HG02763 (cell line): ENCODE measurements around the gene ST3GAL3.
"Not testable (repeated sequence)": the region's sequence is repeated elsewhere in the genome, so short reads cannot be mapped to it uniquely, and the experiment has no call there.

ENCODE experiments used
- ATAC-seq: cut with Tn5 transposase; IDR thresholded peaks from one replicate; pipeline ENCODE4 v1.9.1; 2021; ENCODE audit warnings: mild to moderate bottlenecking, moderate library complexity; ENCODE audit not compliant: unreplicated experiment

The ST3GAL3 gene

DNA sequence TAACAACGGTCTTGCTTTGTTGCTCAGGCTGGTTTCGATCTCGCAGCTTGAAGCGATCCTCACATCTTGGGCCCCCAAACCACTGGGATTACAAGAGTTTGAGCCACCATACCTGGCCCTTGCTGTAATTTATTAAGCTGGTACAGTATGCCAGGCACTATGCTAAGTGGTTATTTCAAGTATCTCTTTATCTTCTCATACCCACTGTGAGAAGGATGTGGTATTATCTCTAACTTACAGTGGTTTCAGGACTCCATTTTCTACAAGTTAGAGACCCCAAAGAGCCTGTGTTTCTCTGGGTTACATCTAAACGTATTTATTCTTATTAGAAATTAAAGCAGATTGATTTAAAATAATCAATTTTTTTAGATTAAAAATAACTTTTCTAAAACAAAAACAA, 8.1 kb upstream of the ST3GAL3 start:
- ATAC-seq, result no peak

DNA sequence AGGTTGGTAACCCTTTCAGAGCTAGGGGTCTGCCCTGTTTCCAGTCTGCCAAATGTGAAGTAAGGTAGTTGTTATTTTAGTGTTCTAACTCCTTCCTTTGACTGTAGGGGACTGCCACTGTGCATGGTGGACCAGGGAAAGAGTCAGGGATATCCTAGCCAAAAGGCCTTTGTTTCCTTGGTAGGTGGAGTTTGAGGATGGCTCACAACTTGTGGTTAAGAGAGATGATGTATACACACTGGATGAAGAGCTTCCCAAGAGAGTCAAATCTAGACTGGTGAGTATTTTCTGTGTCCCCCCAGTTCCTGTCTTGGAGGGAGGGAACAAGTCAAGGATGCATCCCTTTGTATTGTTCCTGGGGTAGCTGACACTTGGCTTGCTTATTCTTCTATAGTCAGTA, 3.5 kb upstream of the ST3GAL3 start:
- ATAC-seq, result no peak

DNA sequence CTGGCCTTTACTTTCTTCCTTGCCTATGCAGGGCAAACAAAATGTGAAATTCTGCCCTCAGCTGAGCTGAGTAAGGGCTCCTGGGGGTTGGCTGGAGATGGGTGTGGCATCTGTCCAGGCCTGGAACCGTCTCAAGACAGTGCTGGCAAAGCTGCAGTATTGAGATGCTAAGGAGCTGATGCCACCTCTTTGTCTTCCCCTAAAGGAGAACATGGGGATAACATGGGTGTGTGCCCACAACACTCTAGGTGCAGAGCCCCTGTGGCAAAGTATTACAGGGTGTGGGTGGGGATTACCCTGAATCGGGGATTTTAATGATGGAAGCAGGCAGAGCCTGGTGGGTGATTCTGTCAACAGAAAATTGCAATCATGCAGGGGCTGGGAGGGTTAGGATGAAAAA, 2.5 kb upstream of the ST3GAL3 start:
- no peak for ATAC-seq

DNA sequence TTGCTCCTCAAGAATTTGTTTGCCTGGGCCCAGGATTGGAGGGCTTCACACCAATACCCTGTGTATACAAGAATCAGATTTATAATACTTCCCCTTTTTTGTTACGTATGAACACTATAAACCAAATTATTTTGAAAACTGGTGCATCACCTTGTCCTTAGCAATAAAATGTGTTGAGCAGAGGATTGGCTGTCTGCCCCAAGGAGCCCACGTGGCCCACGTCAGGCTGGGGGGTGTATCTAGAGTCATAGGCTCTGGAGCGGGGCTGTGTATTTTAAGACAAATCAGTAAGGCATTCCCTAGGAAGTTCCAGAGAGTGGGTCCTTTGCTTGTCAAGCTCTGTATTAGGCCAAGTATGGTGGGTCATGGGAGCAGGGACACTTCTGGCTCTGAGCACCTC, 2.0 kb upstream of the ST3GAL3 start:
- ATAC-seq, result no peak

DNA sequence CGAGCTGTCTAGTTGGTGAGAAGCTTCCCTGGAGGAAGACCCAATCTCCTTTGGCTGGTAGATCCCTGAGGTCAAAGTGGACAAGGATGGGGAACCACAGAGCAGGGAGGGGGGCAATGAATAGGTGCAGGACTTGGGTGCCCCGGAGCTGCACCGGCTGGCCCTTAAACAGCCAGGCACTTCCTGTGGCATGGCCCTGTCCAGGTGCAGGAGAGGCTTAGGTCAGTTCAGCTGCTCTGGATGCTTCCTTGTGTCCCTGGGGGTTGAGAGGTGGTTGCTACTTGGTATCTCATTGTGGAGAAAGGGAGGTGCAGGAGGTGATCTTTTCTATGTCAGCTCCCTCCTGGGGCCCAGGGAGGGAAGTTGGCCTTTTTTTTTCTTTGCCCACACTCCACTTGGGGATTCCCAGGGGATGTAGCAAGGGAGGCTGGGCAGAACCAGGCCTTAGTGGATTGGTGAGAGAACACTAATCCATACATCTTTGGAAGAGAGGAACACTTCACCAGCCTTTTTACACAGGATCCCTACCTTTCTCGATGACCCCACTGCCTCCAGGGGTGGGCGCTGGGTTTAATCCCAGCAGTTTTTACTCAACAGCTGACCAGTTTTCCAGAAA, 1.2 kb upstream of the ST3GAL3 start:
- ATAC-seq, result no peak

DNA sequence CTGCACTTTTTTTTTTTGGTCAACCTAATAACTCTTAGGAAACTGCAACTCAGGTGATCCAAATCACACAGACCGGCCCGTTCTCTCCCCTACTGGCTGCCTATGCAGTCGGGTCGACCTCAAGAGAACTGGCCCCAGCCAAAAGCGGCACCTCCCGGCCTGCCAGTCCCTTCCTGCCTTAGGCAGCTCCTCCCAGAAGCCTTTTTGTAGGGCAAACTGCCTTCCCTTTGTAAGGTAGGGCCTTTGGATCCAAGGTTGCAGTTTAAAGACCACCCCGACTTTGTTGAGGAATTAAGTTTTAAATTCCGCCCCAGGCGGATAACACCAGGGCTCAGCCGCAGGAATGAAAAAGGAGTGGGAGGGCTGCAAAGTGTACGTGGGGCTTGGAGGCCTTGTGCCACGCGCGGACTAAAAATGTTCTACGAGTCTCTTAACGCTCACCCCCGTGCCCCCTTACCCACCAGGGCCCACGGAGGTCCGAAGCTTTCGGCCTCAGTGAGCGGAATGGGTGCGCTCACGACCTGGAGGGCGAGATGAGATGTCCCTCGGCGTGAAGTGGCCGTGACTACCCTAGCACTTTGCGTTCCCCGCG, 642 bp upstream of the ST3GAL3 start:
- ATAC-seq, result no peak

DNA sequence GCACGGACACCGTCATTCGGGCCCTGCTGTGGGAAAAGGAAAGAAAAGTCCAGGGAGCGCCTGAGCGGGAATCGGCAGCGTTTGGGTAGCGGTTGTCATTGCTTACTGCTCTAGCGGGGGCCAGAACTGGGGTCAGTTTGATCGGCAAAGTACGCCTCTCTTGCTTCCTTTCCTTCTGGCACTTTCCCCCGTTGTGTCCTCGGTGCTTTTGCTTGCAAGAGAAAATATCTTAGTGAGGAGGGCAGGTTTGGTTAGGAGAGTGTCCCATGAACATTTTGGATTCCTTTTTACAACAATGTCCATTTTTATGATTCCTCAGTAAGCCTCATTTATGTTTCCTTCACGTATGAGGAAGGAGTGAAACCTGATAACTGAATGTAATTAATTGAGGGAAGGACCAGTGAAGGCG, 670 bp downstream of the ST3GAL3 start:
- ATAC-seq, result no peak

DNA sequence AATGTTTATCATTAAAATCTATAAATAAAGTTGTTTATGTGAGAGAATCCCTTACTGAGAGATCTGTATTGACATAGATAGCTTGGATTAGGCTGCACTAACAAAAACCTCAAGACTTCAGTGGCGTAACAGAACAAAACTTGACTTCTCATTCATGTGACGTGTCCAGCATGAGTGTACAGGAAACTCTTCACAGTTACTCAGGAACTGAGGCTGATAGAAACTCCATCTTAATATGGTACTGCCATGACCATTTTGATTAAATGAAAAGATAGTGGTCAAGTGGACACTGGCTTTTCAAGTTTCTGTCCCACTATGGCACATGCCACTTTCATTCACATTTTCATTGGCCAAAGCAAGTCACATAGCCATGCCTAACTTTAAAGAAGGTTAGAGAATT, 3.7 kb downstream of the ST3GAL3 start:
- ATAC-seq, result no peak

DNA sequence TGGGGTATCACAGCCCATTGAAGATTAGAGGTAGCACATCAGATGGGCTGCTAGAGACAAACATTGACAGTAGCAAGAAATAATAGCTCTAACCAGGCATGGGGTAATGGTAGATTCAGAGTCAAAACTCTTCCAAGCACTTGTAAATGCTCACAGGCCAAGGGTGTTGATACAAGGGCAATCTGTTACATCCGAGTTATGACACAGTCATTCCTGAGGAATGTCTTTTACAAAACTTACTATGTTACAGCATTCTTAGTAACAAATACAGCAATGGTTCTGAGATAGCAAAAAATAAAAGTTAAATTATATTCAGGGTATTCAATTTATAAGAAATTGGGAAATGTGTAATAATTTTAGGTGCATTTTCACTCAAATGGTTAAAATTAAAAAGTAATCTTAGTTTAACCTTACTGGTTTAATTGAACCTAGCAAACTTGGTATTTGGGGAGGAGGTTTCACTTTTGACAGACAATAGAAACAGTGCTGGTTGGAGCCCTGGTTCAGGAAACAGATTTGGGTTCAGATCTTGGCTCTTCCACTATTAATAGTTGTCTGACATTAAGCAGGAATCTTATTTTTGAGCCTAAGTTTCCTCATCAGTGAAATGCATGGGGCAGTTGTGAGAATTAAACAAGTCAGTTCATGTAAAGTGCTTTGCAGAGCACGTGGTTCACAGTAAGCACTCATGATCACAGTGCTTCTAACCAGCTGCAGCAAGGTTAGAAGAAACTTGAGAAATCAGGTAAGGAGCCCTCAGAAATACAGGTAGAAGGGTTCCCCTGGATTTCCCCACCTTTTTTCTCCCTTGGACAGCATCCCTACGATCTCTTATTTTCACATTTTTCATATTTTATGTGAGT, 4.4 kb downstream of the ST3GAL3 start:
- ATAC-seq, result no peak

DNA sequence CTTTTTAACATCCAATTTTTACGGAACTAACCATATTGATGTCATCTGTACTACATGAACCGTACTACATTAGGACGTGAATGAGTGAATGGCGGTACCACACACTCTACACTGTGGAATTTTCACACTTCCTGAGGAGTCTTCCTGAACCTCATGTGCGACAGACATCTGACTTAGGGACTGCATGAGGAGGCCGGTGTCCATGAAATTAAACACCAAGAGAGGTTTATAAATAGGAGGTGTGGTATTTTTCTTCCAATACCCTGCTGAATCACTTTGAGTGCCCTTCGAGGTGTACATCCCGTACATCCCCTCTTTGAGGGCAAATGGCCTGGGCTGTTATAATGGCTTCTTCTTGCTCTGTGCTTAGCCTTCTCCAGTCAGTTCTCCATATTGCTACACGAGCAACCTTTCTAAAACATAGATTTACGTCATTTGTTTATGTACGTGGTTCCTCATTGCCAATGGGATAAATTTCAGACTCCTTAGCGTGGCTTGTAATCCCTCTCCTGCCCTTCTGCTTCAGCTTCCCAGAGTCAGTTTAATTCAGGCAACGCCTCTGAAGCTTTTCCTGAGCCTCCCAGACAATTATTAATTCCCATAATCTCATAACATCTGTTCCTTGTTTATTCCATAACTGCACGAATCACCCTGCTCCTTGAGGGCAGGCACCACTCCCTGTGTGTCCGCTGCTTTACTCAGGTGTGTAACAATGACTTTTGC, 9.4 kb downstream of the ST3GAL3 start:
- no peak for ATAC-seq

DNA sequence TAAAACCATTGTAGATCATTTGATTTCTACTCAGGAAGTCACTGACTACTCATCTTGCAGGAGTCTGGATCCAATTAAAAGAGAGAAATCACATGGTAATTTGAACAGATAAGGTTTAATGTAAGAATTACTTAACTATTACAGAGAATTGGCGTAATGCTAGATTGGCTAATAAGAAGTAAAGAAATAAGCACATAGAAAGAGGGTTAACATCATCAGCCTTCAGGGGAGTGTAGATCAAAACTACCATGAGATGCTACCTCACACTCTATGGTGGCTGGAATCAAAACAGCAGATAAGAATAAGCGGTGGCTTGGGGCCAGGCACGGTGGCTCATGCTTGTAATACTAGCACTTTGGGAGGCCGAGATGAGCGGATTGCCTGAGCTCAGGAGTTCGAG, 11.7 kb downstream of the ST3GAL3 start:
- ATAC-seq, result no peak

DNA sequence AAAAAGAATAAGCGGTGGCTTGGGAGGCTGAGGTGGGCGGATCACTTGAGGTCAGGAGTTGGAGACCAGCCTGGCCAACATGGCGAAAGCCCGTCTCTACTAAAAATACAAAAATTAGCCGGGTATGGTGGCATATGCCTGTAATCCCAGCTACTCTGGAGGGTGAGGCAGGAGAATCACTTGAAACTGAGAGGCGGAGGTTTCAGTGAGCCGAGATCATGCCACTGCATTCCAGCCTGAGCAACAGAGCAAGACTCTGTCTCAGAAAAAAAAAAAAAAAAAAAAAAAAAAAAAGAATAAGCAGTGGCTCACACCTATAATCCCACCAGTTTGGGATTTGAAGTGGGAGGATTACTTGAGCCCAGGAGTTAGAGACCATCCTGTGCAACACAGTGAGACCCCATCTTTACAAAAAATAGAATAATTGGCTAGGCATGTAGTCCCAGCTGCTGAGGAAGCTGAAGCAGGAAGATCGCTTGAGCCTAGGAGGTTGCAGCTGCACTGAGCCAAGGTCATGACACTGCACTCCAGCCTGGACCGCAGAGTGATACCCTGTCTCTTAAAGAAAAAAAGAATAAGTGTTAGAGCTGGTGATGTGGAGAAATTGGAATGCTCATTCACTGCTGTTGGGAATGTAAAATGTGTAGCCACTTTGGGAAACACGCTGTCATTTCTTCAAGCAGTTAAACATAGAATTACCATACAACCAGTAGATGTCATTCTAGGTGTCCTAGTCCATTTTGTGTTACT, 12.5 kb downstream of the ST3GAL3 start:
- not testable (repeated sequence) for ATAC-seq

DNA sequence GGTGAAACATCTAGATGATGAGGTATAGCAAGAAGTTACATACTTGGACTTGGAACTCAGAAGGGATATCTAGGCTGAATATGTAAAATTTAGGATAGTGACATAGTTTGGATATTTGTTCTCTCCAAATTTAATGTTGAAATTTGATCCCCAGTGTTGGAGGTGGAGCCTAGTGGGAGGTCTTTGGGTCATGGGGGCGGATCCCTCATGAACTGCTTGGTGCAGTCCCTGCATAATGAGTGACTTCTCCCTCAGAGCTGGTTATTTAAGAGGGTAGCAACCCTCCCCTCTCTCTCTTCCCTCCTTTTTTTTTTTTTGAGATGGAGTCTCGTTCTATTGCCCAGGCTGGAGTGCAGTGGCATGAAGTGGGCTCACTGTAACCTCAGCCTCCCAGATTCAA, 15.5 kb downstream of the ST3GAL3 start:
- no peak for ATAC-seq

DNA sequence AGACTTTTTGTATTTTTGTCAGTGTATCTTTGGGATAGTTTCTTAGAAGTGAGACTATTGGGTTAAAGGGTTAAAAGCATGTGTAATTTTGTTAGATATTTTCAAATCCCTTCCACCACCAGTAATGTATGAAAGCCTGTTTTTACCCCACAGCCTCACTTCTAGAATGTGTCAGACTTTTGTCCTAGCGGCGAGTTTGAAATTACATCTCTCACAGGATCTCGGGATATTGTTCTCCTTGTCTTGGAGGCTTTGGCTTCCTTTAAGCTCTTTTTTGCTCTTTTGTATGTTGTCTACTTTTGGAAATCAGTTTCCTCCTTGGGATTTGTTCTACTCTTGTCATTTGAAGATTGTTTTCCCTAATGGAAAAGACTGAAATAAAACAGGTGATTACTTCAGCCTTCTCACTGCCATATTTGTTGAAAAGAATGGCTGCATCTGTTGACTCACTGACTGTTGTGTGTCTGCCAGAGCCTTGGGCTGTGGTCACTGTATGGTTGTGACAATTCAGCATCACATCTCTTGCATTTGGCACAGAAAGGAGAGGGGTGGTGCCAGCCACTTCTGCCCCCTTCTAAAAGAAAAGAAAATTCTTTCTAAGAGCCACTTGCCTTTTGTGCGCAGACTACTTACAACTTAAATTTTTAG, 22.6 kb downstream of the ST3GAL3 start:
- ATAC-seq, result no peak

DNA sequence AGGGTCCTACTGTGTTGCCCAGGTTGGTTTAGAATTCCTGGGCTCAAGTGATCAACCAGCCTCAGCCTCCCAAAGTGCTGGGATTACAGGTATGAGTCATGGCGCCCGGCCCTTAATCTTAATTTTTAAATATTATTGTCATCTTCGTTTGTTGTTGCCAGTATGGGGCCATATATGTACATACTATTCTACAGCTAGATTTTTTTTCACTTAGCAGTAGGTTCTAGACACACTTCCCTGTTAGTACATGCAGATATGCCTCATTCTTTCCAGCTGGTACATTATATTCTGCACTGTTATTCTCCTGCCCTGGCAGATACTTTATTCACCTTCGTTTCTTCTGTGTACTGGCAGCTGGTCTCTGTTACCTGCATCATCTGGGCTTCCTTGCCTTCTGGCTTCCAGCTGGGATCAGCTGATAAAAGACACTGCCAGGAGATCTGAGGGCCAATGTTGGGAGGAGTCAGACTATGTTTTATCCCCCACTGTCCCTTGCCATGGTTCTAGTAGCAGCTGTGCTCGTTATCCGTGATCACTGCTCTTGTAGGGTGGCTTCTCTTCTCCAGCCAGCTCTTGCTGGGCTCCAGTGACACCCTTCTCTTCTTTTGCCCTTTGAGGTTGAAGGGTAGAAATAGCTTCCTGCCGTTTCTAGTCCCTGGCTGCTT, 24.7 kb downstream of the ST3GAL3 start:
- ATAC-seq, result no peak

DNA sequence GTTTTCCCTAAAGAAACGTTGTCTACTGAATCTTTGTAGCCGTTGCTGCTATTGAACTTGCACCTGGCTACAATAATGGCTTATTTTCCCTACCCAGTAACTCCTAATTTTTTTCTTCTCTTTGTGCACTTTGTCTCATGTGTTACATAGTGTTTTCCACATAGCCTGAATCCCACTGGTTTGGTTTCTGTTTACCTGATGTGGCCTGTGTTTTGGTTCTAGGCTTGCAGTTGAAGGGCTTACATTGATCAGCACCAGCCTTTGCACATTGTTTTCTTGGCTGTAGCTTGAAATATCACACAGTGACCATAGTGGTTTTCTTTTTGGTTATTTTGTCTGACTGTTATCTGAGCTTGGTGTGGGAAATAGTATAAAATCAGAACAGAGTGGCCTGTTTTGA, 29.5 kb downstream of the ST3GAL3 start:
- no peak for ATAC-seq

DNA sequence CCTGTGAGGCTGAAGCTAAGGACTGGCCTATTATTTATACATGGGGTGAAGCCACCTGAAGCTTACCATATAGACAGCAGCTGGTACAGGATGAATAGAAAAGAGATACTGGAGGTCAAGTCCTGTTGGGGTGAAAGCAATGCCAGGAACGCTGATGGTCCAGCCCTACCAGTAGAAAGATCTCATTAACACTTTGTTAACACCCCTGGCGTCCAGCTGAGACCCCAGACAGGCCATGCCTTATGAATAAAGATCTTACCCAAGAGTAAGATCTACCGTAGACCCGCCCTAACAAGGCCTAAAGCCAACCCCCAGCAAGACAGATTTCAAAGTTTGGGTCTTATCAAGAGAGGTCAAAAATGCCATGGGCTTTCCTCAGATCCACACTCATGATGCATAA, 34.7 kb downstream of the ST3GAL3 start:
- ATAC-seq, result no peak

DNA sequence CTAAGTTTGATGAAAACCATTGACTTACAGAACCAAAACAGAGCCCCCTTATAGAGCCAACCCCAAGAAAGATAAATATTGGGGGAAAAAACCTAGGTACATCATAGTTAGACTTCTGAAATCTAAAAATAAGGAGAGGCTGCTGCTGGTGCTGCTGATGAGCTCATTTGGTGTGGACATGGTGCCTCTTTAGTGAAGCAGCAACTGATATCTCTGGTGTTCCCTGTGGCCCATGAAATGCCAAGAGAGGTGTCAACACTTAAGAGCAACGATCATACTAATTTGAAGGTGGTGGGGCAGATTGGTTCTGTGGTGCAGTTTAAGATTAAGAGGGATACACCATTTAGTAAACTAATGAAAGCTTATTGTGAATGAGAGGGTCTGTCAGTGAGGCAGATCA, 35.9 kb downstream of the ST3GAL3 start:
- no peak for ATAC-seq

DNA sequence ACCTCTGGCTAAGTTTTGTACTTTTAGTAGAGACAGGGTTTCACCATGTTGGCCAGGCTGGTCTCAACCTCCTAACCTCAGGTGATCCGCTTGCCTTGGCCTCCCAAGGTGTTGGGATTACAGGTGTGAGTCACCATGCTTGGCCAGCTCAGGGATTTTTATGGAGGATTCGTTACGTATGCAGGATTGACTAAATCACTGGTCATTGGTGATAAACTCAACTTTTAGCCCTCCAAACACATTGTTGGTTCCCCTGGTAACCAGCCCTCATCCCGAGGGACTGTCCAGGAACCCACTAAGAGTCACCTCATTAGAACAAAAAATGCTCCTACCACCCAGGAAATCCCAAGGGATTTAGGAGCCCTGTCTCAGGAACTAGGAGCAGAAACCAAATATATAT, 40.4 kb downstream of the ST3GAL3 start:
- no peak for ATAC-seq

DNA sequence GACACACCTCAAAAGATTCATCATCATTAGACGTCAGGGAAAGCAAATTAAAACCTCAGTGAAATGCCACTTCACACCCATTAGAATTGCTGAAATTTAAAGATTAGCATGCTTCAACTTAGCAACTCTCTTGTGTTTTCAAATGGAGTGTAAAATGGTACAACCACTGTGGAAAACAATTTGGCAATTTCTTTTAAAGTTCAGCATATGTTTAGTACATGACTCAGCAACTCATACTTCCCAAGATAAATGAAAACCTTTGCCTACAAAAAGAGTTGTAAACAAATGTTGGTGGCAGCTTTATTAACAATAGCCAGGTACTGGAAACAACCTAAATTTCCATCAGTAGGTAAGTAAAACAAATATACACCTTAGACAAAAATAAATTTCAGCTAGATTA, 42.7 kb downstream of the ST3GAL3 start:
- ATAC-seq, result no peak
